GM12878 (cell line): Measurements from ENCODE around the gene RHEB. TPM values are rescaled to one million over a fixed set of nuclear protein-coding genes. Genes with fewer than 3 reads are reported as not detected.

Source experiments
- ATAC-seq: fragments of 200-7000 bp; cut with Tn5 transposase; 3 replicates; pipeline ENCODE4 v1.9.1; 2020; ENCODE audit warnings: mild to moderate bottlenecking, moderate library complexity
- BruUV-seq: library from RNA; stranded (reverse); fragments of 400-500 nt; replicated peaks from 2 replicates; lab custom pipeline; 2021; lab: Mats Ljungman, UMichigan
- CTCF ChIA-PET: fragments of 300-600 bp; sonication (Branson Sonifier 250); formaldehyde crosslinking; extraction: SDS; loops from one replicate; lab custom pipeline; 2021; ENCODE audit warnings: inconsistent platforms; lab: Yijun Ruan, JAX
- POLR2A ChIA-PET: fragments of 350-600 bp; formaldehyde crosslinking; extraction: SDS; loops from one replicate; lab custom pipeline; 2021; ENCODE audit warnings: inconsistent platforms; lab: Charles Lee
- RAD21 ChIA-PET: fragments of 300-600 bp; sonication (Branson Sonifier 250); formaldehyde crosslinking; loops from one replicate; lab custom pipeline; 2023; ENCODE audit warnings: antibody characterized with exemption; ENCODE audit not compliant: unreplicated experiment; lab: Charles Lee
- SMC1A ChIA-PET: fragments of 300-600 bp; sonication (Branson Sonifier 250); formaldehyde crosslinking; loops from one replicate; lab custom pipeline; 2023; ENCODE audit not compliant: unreplicated experiment, uncharacterized antibody; lab: Charles Lee
- DNase-seq: peaks from one replicate; pipeline ENCODE4 v3.0.0-alpha.2; 2011; ENCODE audit warnings: low read depth, low spot score
- FAIRE-seq: peaks from 3 replicates; lab custom pipeline; 2011; peaks lifted over from hg19 to GRCh38; lab: Jason Lieb, UNC
- H2AFZ ChIP-seq: 2 replicates; pipeline ENCODE4 v1.6.0; 2011; ENCODE audit warnings: low read depth, low read length, control low read depth; ENCODE audit not compliant: control insufficient read depth
- H3K27ac ChIP-seq: 2 replicates; pipeline ENCODE4 v1.5.1; 2011; ENCODE audit warnings: control low read depth; ENCODE audit not compliant: control insufficient read depth, insufficient read depth
- H3K27me3 ChIP-seq, 2 experiments: replicated peaks in 1 of 2; 2 replicates each; pipeline versions ENCODE4 v1.6.0 to v1.6.1; 2011; ENCODE audit warnings: low read length in 1 of 2; ENCODE audit not compliant: control insufficient read depth in 2 of 2, insufficient read depth in 2 of 2
- H3K36me3 ChIP-seq, 2 experiments: 2 replicates each; pipeline ENCODE4 v1.5.1; 2011; ENCODE audit warnings: low read length in 1 of 2; ENCODE audit not compliant: control insufficient read depth in 2 of 2, insufficient read depth in 2 of 2
- H3K4me1 ChIP-seq: 2 replicates; pipeline ENCODE4 v1.6.1; 2011; ENCODE audit warnings: mild to moderate bottlenecking, low read length, moderate library complexity, mixed read lengths; ENCODE audit not compliant: control insufficient read depth, insufficient read depth
- H3K4me2 ChIP-seq: 2 replicates; pipeline ENCODE4 v1.6.0; 2011; ENCODE audit warnings: control low read depth; ENCODE audit not compliant: control insufficient read depth, insufficient read depth
- H3K4me3 ChIP-seq: fragments of 200-600 bp; sonication (generic); 2 replicates; pipeline ENCODE4 v1.5.1; 2016
- H3K79me2 ChIP-seq: 2 replicates; pipeline ENCODE4 v1.6.0; 2011; ENCODE audit warnings: low read length; ENCODE audit not compliant: control insufficient read depth, insufficient read depth
- H3K9ac ChIP-seq: 2 replicates; pipeline ENCODE4 v1.8.0; 2011; ENCODE audit warnings: low read length, control low read depth, mixed read lengths; ENCODE audit not compliant: control insufficient read depth, insufficient read depth
- H3K9me3 ChIP-seq: replicated peaks from 3 replicates; pipeline ENCODE4 v1.5.1; 2011; ENCODE audit warnings: mild to moderate bottlenecking, low read length; ENCODE audit not compliant: control insufficient read depth, insufficient read depth
- H4K20me1 ChIP-seq: 2 replicates; pipeline ENCODE4 v1.6.0; 2011; ENCODE audit not compliant: control insufficient read depth, insufficient read depth
- BACH1 ChIP-seq: fragments of 450-650 bp; IDR thresholded peaks from 2 replicates; pipeline ENCODE4 v1.6.1; 2017; ENCODE audit warnings: mild to moderate bottlenecking, borderline replicate concordance
- BCLAF1 ChIP-seq: fragments of 450-650 bp; IDR thresholded peaks from 2 replicates; pipeline ENCODE4 v1.6.1; 2017; ENCODE audit warnings: antibody characterized with exemption, mild to moderate bottlenecking, moderate library complexity
- EGR1 ChIP-seq, 2 experiments: IDR thresholded peaks; 1 replicate in 1 of 2; 2 replicates in 1 of 2; pipeline ENCODE4 v1.6.1; 2011 to 2012; ENCODE audit warnings: low read depth in 2 of 2, low read length in 2 of 2, borderline replicate concordance in 1 of 2, mild to moderate bottlenecking in 1 of 2, moderate library complexity in 1 of 2
- FOXK2 ChIP-seq: fragments of 450-650 bp; IDR thresholded peaks from 2 replicates; pipeline ENCODE4 v1.6.1; 2017; ENCODE audit warnings: mild to moderate bottlenecking, moderate library complexity
- HDGF ChIP-seq: fragments of 450-650 bp; IDR thresholded peaks from 2 replicates; pipeline ENCODE4 v1.6.1; 2016; ENCODE audit warnings: antibody characterized with exemption
- IRF4 ChIP-seq: IDR thresholded peaks from 2 replicates; pipeline ENCODE4 v1.6.1; 2011; ENCODE audit warnings: low read depth, low read length
- NFXL1 ChIP-seq: fragments of 450-650 bp; IDR thresholded peaks from 2 replicates; pipeline ENCODE4 v1.6.1; 2017; ENCODE audit warnings: antibody characterized with exemption, mild to moderate bottlenecking, borderline replicate concordance
- RUNX3 ChIP-seq: IDR thresholded peaks from 2 replicates; pipeline ENCODE4 v1.6.1; 2012; ENCODE audit warnings: low read length, inconsistent platforms
- TBL1XR1 ChIP-seq: IDR thresholded peaks from 2 replicates; pipeline ENCODE4 v1.6.1; 2012; ENCODE audit warnings: low read depth, low read length, improper control_type of control experiment
- ZBTB4 ChIP-seq: fragments of 450-650 bp; formaldehyde crosslinking; IDR thresholded peaks from 2 replicates; pipeline ENCODE4 v1.4.0; 2022; ENCODE audit warnings: mild to moderate bottlenecking, moderate library complexity
- ZNF207 ChIP-seq: fragments of 450-650 bp; IDR thresholded peaks from 2 replicates; pipeline ENCODE4 v1.6.1; 2014; ENCODE audit warnings: antibody characterized with exemption, mild to moderate bottlenecking, borderline replicate concordance
- ZNF217 ChIP-seq: fragments of 450-650 bp; IDR thresholded peaks from 2 replicates; pipeline ENCODE4 v1.6.1; 2017; ENCODE audit warnings: antibody characterized with exemption, mild to moderate bottlenecking
- ZNF622 ChIP-seq: fragments of 450-650 bp; IDR thresholded peaks from 2 replicates; pipeline ENCODE4 v1.6.1; 2017; ENCODE audit warnings: mild to moderate bottlenecking, inconsistent platforms
- WGBS: methylation state at CpG from one replicate; pipeline ENCODE4 v1.1.6; 2016; ENCODE audit warnings: low lambda C conversion rate; ENCODE audit not compliant: insufficient replicate concordance, insufficient coverage; ENCODE audit errors: missing lambda C conversion rate; 5-methylcytosine and 5-hydroxymethylcytosine counted together
- in situ Hi-C: fragments of 300-500 bp; cut with MboI; formaldehyde crosslinking; loops from 9 replicates; pipeline ENCODE4 v1.14.3; 2018; ENCODE audit warnings: mixed read lengths
- intact Hi-C: fragments of 100-400 bp; cut with micrococcal nuclease; formaldehyde crosslinking; loops from one replicate; pipeline ENCODE4 v1.14.2; 2022; ENCODE audit not compliant: unreplicated experiment
- polyA plus RNA-seq, 11 experiments: library from polyadenylated mRNA; depleted of rRNA in 4 of 11; unstranded in 6 of 11; stranded (reverse) in 5 of 11; fragments of >200 nt; fragmentation: Nextera tagmentation in 4 of 11; fragmentation: Illumina TruSeq in 1 of 11; extraction: Ambion mirVana in 4 of 11; extraction: Trizol in 1 of 11; gene quantifications; 1 replicate in 1 of 11; 2 replicates in 10 of 11; pipeline versions ENCODE4 v1.2.1 to v1.2.3, GENCODE V29; 2011 to 2016; ENCODE audit warnings: inconsistent platforms in 2 of 11, missing spikeins in 2 of 11, low read depth in 1 of 11
- total RNA-seq, 4 experiments: library from RNA; depleted of rRNA in 3 of 4; stranded (reverse); fragments of >200 nt in 3 of 4; fragmentation: Illumina TruSeq in 1 of 4; extraction: Trizol in 1 of 4; gene quantifications; 2 replicates each; pipeline versions ENCODE4 v1.2.1 to v1.2.3, GENCODE V29; 2013 to 2021
- TF ChIP-seq, protein P1 (sequence below): fragments of 450-650 bp; IDR thresholded peaks from 2 replicates; pipeline ENCODE4 v1.6.1; 2017; ENCODE audit warnings: mild to moderate bottlenecking
- TF ChIP-seq, protein P2 (sequence below): IDR thresholded peaks from 2 replicates; pipeline ENCODE4 v1.6.1; 2012; ENCODE audit warnings: low read length, inconsistent platforms

RHEB gene
- total and polyA plus RNA-seq, 10 of the 15 experiments (the other 5 are each of a cell fraction or from before 2014, with no cell fraction given): 6.2 to 67.8 (median 38.0) TPM

DNA sequence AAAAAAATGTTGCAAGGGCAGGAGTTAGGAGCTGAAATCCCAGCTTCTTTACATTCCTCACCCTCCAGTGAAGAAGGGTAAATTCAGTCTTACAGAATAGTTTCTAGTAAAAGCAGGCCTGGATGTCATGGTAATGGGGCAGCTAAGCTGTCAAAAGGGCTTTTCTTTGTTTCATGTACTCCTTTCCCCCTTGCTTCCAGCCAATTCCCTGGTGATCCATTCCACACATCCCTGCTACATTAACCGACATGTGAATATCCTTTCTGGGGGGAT lies 36.0 kb downstream of the RHEB start:
- POLR2A ChIA-PET: no interaction called here
- Histone ChIP-seq H3K4me1 (peaks cover 23% of the 10 kb centered on the region), H3K9ac (no peak overlapping the region), H2AFZ (no peak overlapping the region), H3K4me2 (no peak overlapping the region), H3K27ac (no peak overlapping the region), H3K4me3 (no peak overlapping the region), H3K36me3 (peaks cover 23 to 48% of the 10 kb centered on the region in 2 experiments), H3K9me3 (no peaks in the 10 kb centered on the region), H3K79me2 (peaks cover 58% of the 10 kb centered on the region), H4K20me1 (no peaks in the 10 kb centered on the region), H3K27me3 (no peaks in the 10 kb centered on the region)
- no peak for DNase-seq
- SMC1A ChIA-PET: interaction anchor here (0.9 to 1.5 kb wide), 2 partner anchors 25 to 168 kb away, joined by 3 read pairs; no protein-coding TSS in a partner anchor
- no peak for FAIRE-seq
- in situ Hi-C loops: no loop called here
- CTCF ChIA-PET: interaction anchor here (1.1 to 2.1 kb wide), 3 partner anchors 21 to 30 kb away, joined by 4 to 8 read pairs (median 7); no protein-coding TSS in a partner anchor
- no TSS peak for BruUV-seq
- intact Hi-C loops: no loop called here
- RAD21 ChIA-PET: interaction anchor here (1.6 kb wide), 1 partner anchor 11 kb away, joined by 5 read pairs; no protein-coding TSS in a partner anchor
- 100% methylated on average over 1 of the region's 1 CpG for WGBS
- ATAC-seq: no peak
- TF ChIP-seq EGR1 (IDR thresholded peaks at IDR 0.05; ENCODE audit: borderline replicate concordance in 1 of 2, low read depth in 2 of 2, low read length in 2 of 2) (no peak), TBL1XR1 (no peak), BCLAF1 (no peak), FOXK2 (no peak), HDGF (no peak), ZNF622 (no peak), IRF4 (no peak), BACH1 (no peak), ZNF217 (no peak), ZNF207 (no peak), NFXL1 (no peak), RUNX3 (no peak), ZBTB4 (CRISPR knock-in tag) (no peak)
- TF ChIP-seq, protein P1, sequence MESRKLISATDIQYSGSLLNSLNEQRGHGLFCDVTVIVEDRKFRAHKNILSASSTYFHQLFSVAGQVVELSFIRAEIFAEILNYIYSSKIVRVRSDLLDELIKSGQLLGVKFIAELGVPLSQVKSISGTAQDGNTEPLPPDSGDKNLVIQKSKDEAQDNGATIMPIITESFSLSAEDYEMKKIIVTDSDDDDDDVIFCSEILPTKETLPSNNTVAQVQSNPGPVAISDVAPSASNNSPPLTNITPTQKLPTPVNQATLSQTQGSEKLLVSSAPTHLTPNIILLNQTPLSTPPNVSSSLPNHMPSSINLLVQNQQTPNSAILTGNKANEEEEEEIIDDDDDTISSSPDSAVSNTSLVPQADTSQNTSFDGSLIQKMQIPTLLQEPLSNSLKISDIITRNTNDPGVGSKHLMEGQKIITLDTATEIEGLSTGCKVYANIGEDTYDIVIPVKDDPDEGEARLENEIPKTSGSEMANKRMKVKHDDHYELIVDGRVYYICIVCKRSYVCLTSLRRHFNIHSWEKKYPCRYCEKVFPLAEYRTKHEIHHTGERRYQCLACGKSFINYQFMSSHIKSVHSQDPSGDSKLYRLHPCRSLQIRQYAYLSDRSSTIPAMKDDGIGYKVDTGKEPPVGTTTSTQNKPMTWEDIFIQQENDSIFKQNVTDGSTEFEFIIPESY: no peak
- TF ChIP-seq, protein P2, sequence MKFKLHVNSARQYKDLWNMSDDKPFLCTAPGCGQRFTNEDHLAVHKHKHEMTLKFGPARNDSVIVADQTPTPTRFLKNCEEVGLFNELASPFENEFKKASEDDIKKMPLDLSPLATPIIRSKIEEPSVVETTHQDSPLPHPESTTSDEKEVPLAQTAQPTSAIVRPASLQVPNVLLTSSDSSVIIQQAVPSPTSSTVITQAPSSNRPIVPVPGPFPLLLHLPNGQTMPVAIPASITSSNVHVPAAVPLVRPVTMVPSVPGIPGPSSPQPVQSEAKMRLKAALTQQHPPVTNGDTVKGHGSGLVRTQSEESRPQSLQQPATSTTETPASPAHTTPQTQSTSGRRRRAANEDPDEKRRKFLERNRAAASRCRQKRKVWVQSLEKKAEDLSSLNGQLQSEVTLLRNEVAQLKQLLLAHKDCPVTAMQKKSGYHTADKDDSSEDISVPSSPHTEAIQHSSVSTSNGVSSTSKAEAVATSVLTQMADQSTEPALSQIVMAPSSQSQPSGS: no peak
